HepG2 (cell line): Measurements from ENCODE around the gene PSMD4. TPM values are rescaled to one million over a fixed set of nuclear protein-coding genes. Genes with fewer than 3 reads are reported as not detected.

Source experiments
- ARID5B ChIP-seq: IDR thresholded peaks from 2 replicates; pipeline ENCODE4 v1.4.0; 2020; ENCODE audit warnings: mild to moderate bottlenecking, missing genetic modification reagents
- FOXP4 ChIP-seq: sonication (generic); formaldehyde crosslinking; IDR thresholded peaks from 2 replicates; pipeline ENCODE4 v1.4.0; 2020; ENCODE audit warnings: missing genetic modification reagents
- GTF2F1 ChIP-seq: fragments of 150-350 bp; IDR thresholded peaks from 2 replicates; pipeline ENCODE4 v1.6.1; 2014; ENCODE audit warnings: low read length
- HNF1B ChIP-seq: sonication (generic); formaldehyde crosslinking; IDR thresholded peaks from 2 replicates; pipeline ENCODE4 v1.5.1; 2020; ENCODE audit warnings: mild to moderate bottlenecking, moderate library complexity, missing genetic modification reagents
- KLF13 ChIP-seq: sonication (generic); formaldehyde crosslinking; IDR thresholded peaks from 2 replicates; pipeline ENCODE4 v1.4.0; 2020; ENCODE audit warnings: mild to moderate bottlenecking, missing genetic modification reagents
- KLF6 ChIP-seq: IDR thresholded peaks from 2 replicates; pipeline ENCODE4 v1.8.0; 2016; ENCODE audit warnings: missing biosample characterization, missing genetic modification reagents
- NFE2L2 ChIP-seq: fragments of 150-350 bp; IDR thresholded peaks from 2 replicates; pipeline ENCODE4 v1.6.1; 2014; ENCODE audit warnings: low read length
- NFIC ChIP-seq: IDR thresholded peaks from 2 replicates; pipeline ENCODE4 v1.6.1; 2012; ENCODE audit warnings: mild to moderate bottlenecking, low read length, inconsistent platforms
- PRDM10 ChIP-seq: sonication (generic); formaldehyde crosslinking; IDR thresholded peaks from 2 replicates; pipeline ENCODE4 v1.4.0; 2020; ENCODE audit warnings: low read depth, missing genetic modification reagents
- SP2 ChIP-seq: sonication (generic); formaldehyde crosslinking; IDR thresholded peaks from 2 replicates; pipeline ENCODE4 v1.5.1; 2020; ENCODE audit warnings: mild to moderate bottlenecking, missing genetic modification reagents
- SRF ChIP-seq: IDR thresholded peaks from 2 replicates; pipeline ENCODE4 v1.6.1; 2011; ENCODE audit warnings: mild to moderate bottlenecking, low read depth, low read length, moderate library complexity
- ZFY ChIP-seq: sonication (generic); formaldehyde crosslinking; IDR thresholded peaks from 2 replicates; pipeline ENCODE4 v1.4.0; 2020; ENCODE audit warnings: missing genetic modification reagents
- ZNF562 ChIP-seq: sonication (generic); formaldehyde crosslinking; IDR thresholded peaks from 2 replicates; pipeline ENCODE4 v1.8.0; 2022; ENCODE audit warnings: missing genetic modification reagents, borderline replicate concordance
- ZNF569 ChIP-seq: sonication (generic); formaldehyde crosslinking; IDR thresholded peaks from 2 replicates; pipeline ENCODE4 v1.5.0; 2020; ENCODE audit warnings: mild to moderate bottlenecking, missing genetic modification reagents, moderate library complexity, borderline replicate concordance
- ZNF841 ChIP-seq: sonication (generic); formaldehyde crosslinking; IDR thresholded peaks from 2 replicates; pipeline ENCODE4 v1.8.1; 2023; ENCODE audit warnings: missing genetic modification reagents, borderline replicate concordance
- polyA plus RNA-seq, 8 experiments: library from polyadenylated mRNA; depleted of rRNA in 3 of 8; stranded (reverse) in 7 of 8; unstranded in 1 of 8; fragments of >200 nt; fragmentation: Illumina TruSeq in 4 of 8; extraction: Trizol in 4 of 8; gene quantifications; 2 replicates each; pipeline versions ENCODE4 v1.2.1 to v1.2.3, GENCODE V29; 2011 to 2016; ENCODE audit warnings: low read depth in 4 of 8, missing spikeins in 1 of 8, mixed read lengths in 1 of 8; ENCODE audit not compliant: insufficient read depth in 1 of 8
- total RNA-seq, 5 experiments: library from RNA; depleted of rRNA; stranded (reverse); fragments of >200 nt; fragmentation: Illumina TruSeq; extraction: Trizol; gene quantifications; 2 replicates each; pipeline ENCODE4 v1.2.3, GENCODE V29; 2016; ENCODE audit warnings: low read depth in 1 of 5

The PSMD4 gene
- total and polyA plus RNA-seq, 2 of the 13 experiments (the other 11 are each of a cell fraction or from before 2014, with no cell fraction given), result 194 to 243 TPM

GRCh38 chr1:151281969-151282882 is 27.7 kb downstream of the PSMD4 start, which contains the start of gene ZNF687 (continued):
- peak; percentile 39; the same call in 1 of the 2 replicates for TF ChIP-seq FOXP4
- TF ChIP-seq NFIC, result no peak
- no peak; the same call in none of the 2 replicates for TF ChIP-seq HNF1B (CRISPR knock-in tag)
- TF ChIP-seq SRF, result 0 out of 2 replicates have a peak, but pooled peaks have one; percentile 0
- TF ChIP-seq ZNF562 (CRISPR knock-in tag), result no peak
- no peak for TF ChIP-seq ZNF841
- TF ChIP-seq ZNF569 (CRISPR knock-in tag), result no peak
- TF ChIP-seq KLF6, result peak; percentile 18; the same call in 1 of the 2 replicates
- no peak; the same call in 1 of the 2 replicates for TF ChIP-seq ZFY (CRISPR knock-in tag)
- peak; percentile 100 for TF ChIP-seq SP2 (CRISPR knock-in tag)
- TF ChIP-seq KLF13 (CRISPR knock-in tag), result no peak
- TF ChIP-seq PRDM10, result no peak; the same call in 1 of the 2 replicates
- no peak for TF ChIP-seq GTF2F1
- no peak for TF ChIP-seq ARID5B (CRISPR knock-in tag)
- no peak for TF ChIP-seq NFE2L2
